ENCODE results near the gene COBL. TPM values are rescaled to one million over a fixed set of nuclear protein-coding genes. Genes with fewer than 3 reads are reported as not detected.

Gene COBL, protein sequence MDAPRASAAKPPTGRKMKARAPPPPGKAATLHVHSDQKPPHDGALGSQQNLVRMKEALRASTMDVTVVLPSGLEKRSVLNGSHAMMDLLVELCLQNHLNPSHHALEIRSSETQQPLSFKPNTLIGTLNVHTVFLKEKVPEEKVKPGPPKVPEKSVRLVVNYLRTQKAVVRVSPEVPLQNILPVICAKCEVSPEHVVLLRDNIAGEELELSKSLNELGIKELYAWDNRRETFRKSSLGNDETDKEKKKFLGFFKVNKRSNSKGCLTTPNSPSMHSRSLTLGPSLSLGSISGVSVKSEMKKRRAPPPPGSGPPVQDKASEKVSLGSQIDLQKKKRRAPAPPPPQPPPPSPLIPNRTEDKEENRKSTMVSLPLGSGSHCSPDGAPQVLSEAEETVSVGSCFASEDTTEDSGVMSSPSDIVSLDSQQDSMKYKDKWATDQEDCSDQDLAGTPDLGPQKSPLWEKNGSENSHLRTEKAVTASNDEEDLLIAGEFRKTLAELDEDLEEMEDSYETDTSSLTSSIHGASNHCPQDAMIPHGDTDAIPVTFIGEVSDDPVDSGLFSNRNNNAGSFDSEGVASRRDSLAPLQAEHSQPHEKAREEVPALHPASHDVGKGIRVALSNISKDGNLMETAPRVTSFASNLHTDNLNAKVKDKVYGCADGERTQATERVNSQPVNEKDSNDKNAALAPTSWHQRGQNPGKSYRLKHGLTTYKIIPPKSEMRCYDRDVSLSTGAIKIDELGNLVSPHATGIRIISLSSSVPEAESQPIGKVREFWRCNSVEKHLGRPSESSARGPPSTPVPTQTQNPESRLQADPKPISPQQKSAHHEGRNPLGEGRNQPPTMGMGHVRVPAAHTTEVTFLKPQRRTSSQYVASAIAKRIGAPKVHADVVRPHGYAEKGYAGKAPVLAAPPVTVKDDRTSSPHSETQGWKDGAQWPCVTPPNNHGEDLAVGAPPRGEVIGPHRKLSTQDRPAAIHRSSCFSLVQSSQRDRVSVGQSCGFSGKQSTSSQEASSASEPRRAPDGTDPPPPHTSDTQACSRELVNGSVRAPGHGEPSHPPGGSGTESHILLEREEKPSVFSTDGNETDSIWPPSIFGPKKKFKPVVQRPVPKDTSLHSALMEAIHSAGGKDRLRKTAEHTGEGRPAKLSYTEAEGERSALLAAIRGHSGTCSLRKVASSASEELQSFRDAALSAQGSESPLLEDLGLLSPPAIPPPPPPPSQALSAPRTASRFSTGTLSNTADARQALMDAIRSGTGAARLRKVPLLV
- total RNA-seq: not detected

DNA sequence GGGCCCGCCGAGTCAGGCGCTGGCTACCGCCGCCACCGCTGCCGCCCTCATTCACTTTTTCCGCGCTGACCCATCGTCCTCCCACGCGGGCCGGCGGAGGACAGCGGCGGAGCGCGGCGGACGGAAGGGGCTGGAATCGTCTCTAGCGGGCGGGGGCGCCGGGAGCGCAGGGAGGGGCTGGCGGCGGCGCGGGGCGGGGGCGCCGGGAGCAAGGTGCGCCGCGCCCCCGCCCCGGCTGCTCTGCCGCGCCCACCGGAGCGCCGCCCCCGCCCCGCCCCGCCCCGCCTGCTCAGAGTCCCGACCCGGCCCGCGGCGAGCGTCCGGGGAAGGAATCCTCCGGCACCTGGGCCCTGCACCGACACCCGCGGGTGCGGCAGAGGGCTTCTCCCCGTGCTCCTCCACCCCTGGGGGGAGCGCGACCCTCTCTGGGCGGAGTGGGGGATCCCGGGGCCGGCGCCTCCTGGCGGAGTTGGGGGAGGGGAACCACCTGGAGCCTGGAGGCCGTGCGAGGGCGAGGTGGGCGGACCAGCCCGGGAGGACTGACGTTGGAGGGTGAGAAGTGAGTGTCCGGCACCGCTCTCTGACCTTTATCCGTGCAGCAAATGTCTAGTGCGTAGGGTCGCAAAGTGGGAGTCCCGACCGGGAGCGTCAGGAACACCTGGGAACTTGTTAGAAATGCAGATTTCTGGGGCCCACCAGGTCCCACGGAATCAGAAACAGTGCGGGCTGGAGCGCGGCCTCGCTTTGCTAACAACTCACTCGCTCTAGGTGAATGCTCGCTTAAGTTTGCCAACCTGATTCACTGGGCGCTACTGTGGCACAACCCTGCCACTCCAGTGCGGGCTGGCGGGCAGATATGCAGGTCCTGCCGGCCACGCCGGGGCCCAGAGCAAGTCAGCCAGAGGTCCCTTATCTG, at the start of gene COBL:
TSS of gene COBL (minus strand) at position 144 of the 916 bp plus-strand sequence. CDS start 176 bp downstream, outside the sequence.
- H3K27ac Mint-ChIP-seq: no peak within 1 kb of the TSS
- no peaks in the 10 kb centered on the region for H3K36me3 Mint-ChIP-seq (ENCODE audit: low read depth)
- H3K4me3 Mint-ChIP-seq: no peak within 1 kb of the TSS
- no peaks in the 10 kb centered on the region for H3K9me3 Mint-ChIP-seq
- H3K27me3 Mint-ChIP-seq: peaks cover 50% of the 10 kb centered on the region
- DNase-seq: no peak
- CTCF ChIA-PET: no interaction called here
- peaks cover 4% of the 10 kb centered on the region for H3K4me1 Mint-ChIP-seq
- POLR2A ChIA-PET: no interaction called here

DNA sequence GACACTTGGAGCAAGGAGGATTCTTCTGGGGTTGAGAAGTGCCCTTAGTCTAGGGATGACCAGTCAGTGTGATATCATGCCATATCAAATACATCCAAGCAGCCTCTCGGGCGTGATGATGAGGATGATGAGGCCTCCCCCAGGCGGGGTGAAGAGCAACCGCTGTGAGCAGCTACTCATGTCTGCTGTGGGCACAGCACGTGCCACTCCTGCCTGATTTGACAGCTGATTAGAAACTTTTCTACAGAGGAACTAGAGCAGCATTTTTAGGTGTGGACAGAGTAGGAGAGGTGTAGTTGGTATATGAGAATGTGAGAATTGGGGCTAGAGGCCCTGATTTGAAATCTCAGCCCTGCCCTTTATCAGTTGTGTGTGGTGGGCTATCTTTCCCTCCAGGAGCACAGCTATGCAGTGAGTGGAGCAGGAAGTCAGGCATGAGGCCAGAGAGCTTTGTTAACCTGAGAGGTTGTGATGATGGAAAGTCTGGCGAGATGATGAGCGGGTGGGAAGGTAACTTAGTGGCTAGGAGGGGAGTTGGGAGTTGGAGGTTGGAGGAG, 49.6 kb upstream of the COBL start:
- Mint-ChIP-seq H3K36me3 (ENCODE audit: low read depth) (no peaks in the 10 kb centered on the region), H3K4me3 (no peak overlapping the region), H3K27me3 (no peaks in the 10 kb centered on the region), H3K4me1 (no peaks in the 10 kb centered on the region), H3K27ac (no peak overlapping the region), H3K9me3 (peaks cover 8% of the 10 kb centered on the region)
- CTCF ChIA-PET: interaction anchor here (1.9 to 5.7 kb wide), 3 partner anchors 10 to 206 kb away, joined by 12 to 46 read pairs (median 18); no protein-coding TSS in a partner anchor
- no peak for DNase-seq
- POLR2A ChIA-PET: no interaction called here

DNA sequence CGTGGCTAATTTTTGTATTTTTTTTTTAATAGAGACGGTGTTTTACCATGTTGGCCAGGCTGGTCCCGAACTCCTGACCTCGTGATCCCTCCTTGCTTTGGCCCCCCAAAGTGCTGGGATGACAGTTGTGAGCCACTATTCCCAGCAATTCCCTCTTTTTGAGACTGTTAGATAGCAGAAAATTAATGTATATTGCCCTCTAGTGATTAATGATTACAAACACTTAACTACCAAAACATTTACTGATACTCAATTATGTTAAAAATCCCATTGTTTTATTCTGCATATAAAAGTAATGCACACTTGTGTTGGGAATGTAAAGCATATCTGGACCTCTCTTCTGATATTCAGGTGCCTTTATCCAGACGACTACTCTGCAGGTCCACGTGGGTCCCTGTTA, 41.2 kb upstream of the COBL start:
- Mint-ChIP-seq H3K27ac (no peak overlapping the region), H3K4me3 (no peak overlapping the region), H3K36me3 (ENCODE audit: low read depth) (no peaks in the 10 kb centered on the region), H3K9me3 (peaks cover 8% of the 10 kb centered on the region), H3K27me3 (no peaks in the 10 kb centered on the region), H3K4me1 (no peaks in the 10 kb centered on the region)
- ChIA-PET POLR2A (no interaction called here), CTCF (no interaction called here)
- DNase-seq: no peak

DNA sequence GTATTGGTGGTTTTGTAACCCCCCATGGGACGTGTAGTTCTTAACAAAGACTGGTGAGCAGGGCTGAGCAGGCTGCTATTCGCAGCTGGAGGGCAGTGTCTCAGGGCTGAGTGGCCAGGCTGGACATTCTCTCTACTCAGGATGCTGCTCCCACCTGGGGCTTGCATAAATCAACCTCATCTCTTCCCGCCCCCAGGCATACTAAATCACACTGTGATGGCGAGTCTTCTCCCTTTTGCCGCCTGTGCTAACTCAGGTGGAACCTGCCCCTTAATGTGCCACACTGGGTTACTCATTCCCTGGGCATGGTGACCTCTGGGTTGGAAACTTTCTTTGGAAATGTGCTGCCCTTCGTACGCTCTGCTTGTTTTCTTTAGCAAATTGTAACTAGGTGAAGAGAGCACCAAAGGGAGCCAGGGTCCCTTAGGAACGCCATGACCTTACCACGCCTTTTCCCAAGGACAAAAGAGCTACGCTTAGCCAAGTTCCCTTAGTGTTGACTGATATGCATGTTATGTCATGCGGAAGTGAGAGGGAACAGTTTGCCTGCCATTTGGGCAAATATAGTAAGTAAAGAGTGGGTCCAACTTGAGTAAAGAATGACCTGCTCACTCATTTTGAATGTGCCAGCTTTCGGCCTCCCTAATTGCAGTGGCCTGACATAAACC, 40.4 kb upstream of the COBL start:
- Mint-ChIP-seq H3K36me3 (ENCODE audit: low read depth) (no peaks in the 10 kb centered on the region), H3K27ac (no peak overlapping the region), H3K4me3 (no peak overlapping the region), H3K9me3 (no peaks in the 10 kb centered on the region), H3K27me3 (no peaks in the 10 kb centered on the region), H3K4me1 (no peaks in the 10 kb centered on the region)
- POLR2A ChIA-PET: no interaction called here
- no peak for DNase-seq
- CTCF ChIA-PET: no interaction called here

DNA sequence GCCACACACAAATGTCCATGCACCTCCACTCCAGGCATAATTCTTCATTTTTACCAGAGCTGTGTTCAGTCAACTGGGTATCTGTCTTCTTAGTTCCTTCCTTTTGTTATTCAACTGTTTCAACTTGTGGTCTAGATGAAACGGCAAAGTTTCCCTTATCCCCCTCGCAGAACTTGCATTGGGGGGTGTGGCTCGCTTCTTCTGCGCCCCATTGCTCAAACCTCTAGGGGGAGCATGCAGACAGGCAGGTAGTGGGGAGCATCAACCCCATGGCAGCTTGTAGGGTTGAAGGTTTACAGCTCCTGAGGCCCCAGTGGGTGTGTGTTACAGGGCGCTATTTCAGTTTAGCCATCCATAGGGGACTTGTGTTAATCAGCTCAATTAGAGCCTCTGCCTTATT, 38.3 kb upstream of the COBL start:
- ChIA-PET CTCF (no interaction called here), POLR2A (no interaction called here)
- H3K9me3 Mint-ChIP-seq: no peaks in the 10 kb centered on the region
- H3K27me3 Mint-ChIP-seq: no peaks in the 10 kb centered on the region
- H3K27ac Mint-ChIP-seq: no peak overlapping the region
- no peaks in the 10 kb centered on the region for H3K36me3 Mint-ChIP-seq (ENCODE audit: low read depth)
- no peaks in the 10 kb centered on the region for H3K4me1 Mint-ChIP-seq
- H3K4me3 Mint-ChIP-seq: no peak overlapping the region
- DNase-seq: no peak

DNA sequence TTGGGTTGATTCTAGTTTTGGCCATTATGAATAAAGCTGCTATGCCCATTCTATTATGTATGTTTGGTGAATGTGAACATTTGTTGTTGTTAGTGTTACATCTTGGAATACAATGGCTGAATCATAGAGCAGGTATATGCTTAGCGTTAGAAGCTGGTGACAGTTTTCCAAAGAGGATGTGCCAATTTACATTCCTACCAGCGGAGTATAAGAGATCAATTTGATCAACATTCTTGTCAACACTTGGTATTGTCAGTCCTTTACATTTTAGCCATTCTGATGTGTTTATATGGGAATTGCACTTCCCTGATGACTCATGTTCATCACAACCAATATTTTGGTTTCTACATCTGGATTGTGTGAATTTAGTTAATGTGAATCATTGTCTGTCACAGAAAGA, 37.8 kb upstream of the COBL start:
- Mint-ChIP-seq H3K36me3 (ENCODE audit: low read depth) (no peaks in the 10 kb centered on the region), H3K27me3 (no peaks in the 10 kb centered on the region), H3K27ac (no peak overlapping the region), H3K4me3 (no peak overlapping the region), H3K9me3 (no peaks in the 10 kb centered on the region), H3K4me1 (no peaks in the 10 kb centered on the region)
- POLR2A ChIA-PET: no interaction called here
- DNase-seq: no peak
- CTCF ChIA-PET: no interaction called here

DNA sequence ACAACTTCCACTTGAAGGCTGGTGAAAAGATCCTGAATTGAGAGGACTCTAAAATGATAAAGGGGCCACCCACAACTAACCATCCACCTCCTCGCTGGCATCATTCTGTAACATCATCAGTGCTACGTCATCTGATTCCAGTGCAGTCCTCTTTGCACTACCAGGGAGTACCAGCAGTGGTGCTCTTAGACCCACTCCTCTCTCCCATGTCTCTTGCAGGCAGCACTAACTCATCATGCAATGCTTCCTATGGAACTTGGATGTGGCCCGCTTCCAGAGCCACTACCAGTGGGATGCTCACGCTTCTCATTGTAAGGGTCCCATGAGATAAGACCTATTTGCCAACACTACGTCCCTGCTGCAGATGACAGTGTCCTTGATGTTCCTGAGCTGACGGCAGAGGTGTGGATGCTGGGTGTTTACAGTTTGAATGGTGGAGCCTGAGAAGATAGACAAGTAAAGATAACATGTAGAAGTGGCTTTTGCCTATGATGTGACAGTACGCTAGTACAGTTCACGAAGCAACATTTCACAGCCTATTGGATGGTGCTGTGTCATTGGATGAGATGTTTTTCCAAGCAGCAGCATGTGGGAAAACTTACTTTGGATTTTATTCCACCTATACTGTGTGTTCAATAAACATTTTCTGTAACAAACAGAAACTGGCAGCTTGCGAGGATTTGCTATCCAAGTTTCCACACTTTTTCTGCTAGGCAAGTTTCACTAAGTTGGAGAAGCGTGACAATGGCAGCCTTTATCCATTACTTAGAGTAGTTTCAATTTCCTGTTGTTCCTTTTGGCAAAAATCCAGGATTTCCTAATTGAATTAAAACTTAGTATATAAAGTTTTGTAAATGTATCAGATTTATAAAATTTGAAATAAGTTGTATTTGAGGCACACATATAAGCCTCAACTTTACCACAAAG, 35.8 kb upstream of the COBL start:
- POLR2A ChIA-PET: no interaction called here

DNA sequence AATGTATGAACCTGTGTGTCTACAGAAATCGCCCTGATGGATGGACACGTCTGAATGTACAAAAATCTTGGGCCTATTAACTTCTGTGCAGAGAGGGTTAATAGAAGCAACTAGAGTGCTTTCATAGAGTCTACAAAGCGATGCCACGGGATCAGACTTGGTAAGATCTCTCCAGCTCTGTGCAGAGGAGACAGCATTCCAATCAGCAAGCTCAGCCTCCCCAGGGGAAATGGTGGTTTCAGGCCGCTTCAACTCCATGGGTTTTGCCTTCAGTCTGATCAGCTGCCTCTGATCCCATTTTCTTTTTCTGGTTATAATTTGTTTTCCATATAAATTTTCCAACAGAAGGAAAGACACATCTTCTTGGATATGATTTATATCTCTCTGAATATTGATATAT, 35.1 kb upstream of the COBL start:
- no peaks in the 10 kb centered on the region for H3K9me3 Mint-ChIP-seq
- H3K36me3 Mint-ChIP-seq (ENCODE audit: low read depth): no peaks in the 10 kb centered on the region
- DNase-seq: no peak
- ChIA-PET POLR2A (no interaction called here), CTCF (no interaction called here)
- H3K4me3 Mint-ChIP-seq: no peak overlapping the region
- no peaks in the 10 kb centered on the region for H3K4me1 Mint-ChIP-seq
- H3K27me3 Mint-ChIP-seq: no peaks in the 10 kb centered on the region
- H3K27ac Mint-ChIP-seq: no peak overlapping the region

More for the DNA sequence above, 35.8 kb upstream of the COBL start:
- DNase-seq: no peak
- no peak overlapping the region for H3K4me3 Mint-ChIP-seq
- no peaks in the 10 kb centered on the region for H3K4me1 Mint-ChIP-seq
- CTCF ChIA-PET: no interaction called here
- H3K36me3 Mint-ChIP-seq (ENCODE audit: low read depth): no peaks in the 10 kb centered on the region
- no peaks in the 10 kb centered on the region for H3K27me3 Mint-ChIP-seq
- no peaks in the 10 kb centered on the region for H3K9me3 Mint-ChIP-seq
- no peak overlapping the region for H3K27ac Mint-ChIP-seq

DNA sequence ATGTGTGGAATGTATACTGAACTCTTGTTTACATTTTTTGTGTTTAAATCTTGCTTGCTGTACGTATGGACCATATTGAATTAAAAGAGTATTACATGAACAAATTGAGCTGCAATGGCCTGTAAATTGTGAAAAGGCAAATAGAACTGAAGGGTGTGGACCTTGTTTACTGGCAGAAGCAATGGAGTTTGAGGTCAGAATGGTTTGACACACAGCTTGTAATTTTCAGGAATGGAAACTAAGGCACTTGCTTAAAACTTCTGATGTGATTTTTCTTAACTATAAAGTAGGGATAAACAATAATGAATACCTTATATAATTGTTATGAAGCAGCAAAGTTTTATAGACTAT, 33.9 kb upstream of the COBL start:
- no peak for DNase-seq
- POLR2A ChIA-PET: no interaction called here
- Mint-ChIP-seq H3K4me3 (no peak overlapping the region), H3K36me3 (ENCODE audit: low read depth) (no peaks in the 10 kb centered on the region), H3K27me3 (peaks cover under 1% of the 10 kb centered on the region), H3K4me1 (no peaks in the 10 kb centered on the region), H3K9me3 (no peaks in the 10 kb centered on the region), H3K27ac (no peak overlapping the region)
- CTCF ChIA-PET: no interaction called here

DNA sequence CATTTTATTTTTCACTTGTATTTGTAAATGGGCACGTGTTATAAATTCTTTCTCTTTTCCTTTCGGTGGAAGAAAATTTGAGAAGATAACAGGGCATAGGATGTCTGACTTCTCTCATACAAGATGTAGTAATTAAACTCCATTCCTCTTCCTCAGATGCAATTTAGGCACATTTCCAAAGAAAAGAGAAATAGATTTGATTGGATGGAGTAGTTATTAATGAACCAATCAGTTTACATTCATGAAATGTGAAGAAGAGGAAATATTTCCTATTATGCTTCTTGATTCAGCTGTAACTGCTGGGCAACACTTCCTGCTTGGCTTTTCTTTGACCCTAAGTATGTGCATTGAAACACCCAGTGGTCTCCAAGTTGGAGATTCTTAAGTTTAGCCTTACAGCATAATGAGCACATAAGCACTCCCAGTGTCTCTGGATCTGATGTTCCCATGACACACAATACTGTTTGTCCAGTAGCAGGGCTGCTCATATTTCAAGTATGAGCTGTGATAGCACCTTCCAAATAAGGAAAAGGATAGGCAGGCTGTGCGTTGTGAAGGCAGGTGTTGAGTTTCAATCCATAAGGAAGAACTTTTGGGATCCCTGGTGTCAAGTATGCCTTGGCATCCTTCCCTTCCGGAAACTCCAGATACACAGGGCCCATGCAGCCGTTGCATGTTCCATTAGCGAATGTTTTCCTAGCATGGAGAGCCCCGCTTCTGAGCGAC, 33.4 kb upstream of the COBL start:
- Mint-ChIP-seq H3K27ac (no peak overlapping the region), H3K36me3 (ENCODE audit: low read depth) (no peaks in the 10 kb centered on the region), H3K9me3 (no peaks in the 10 kb centered on the region), H3K4me3 (no peak overlapping the region), H3K4me1 (no peaks in the 10 kb centered on the region), H3K27me3 (peaks cover 1% of the 10 kb centered on the region)
- ChIA-PET POLR2A (no interaction called here), CTCF (no interaction called here)
- no peak for DNase-seq

DNA sequence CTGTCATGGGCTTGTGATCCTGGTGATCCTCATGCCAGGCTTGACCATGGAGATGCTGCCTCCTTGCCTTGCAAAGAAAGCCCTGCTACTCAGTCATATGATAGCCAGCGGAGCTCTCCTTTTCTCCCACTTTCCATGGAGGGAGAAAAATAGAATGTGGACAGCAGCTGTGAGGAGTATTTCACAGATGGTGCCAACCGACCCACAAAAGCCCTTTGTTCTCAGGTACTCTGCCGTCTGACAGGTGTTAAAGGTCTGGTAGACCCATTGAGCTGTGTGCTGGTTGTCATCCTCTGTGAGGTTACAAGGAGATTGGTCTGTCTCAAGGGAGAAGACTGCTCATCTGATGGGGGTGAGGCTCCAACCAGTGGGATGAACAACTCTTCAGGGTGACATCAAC, 29.5 kb upstream of the COBL start:
- Mint-ChIP-seq H3K4me1 (no peaks in the 10 kb centered on the region), H3K4me3 (no peak overlapping the region), H3K36me3 (ENCODE audit: low read depth) (no peaks in the 10 kb centered on the region), H3K9me3 (no peaks in the 10 kb centered on the region), H3K27ac (no peak overlapping the region), H3K27me3 (peaks cover 1% of the 10 kb centered on the region)
- DNase-seq: no peak
- CTCF ChIA-PET: no interaction called here
- POLR2A ChIA-PET: no interaction called here

Data from activated CD4-positive, alpha-beta memory T cell treated with anti-CD3 and anti-CD28 coated beads, Interleukin-2, amount 10 ng/mL, durations not matched to agents 7 days and 5 days (primary cell).